Thymus (tissue), 11 donors: ENCODE results near the gene ABCD1. TPM values are rescaled to one million over a fixed set of nuclear protein-coding genes. Genes with fewer than 3 reads are reported as not detected.
"Not testable (repeated sequence)": the region's sequence is repeated elsewhere in the genome, so short reads cannot be mapped to it uniquely, and the experiment has no call there.

ENCODE experiments used
- DNase-seq, 9 donors: peaks; one replicate each; pipeline ENCODE4 v3.0.0-alpha.2; 2013; ENCODE audit warnings: low spot score in 9 of 9, low read depth in 6 of 9, missing footprints in 1 of 9
- H3K27ac ChIP-seq, 2 donors: one replicate each; pipeline ENCODE4 v1.5.1; 2013; ENCODE audit warnings: control low read depth in 1 of 2, low read depth in 1 of 2, low read length in 1 of 2, mild to moderate bottlenecking in 1 of 2, moderate library complexity in 1 of 2
- H3K27me3 ChIP-seq, 2 donors: one replicate each; pipeline ENCODE4 v1.5.1; 2013; ENCODE audit warnings: low read length in 1 of 2; ENCODE audit not compliant: control insufficient read depth in 2 of 2, insufficient read depth in 1 of 2
- H3K36me3 ChIP-seq, 2 donors: one replicate each; pipeline ENCODE4 v1.5.1; 2013; ENCODE audit warnings: low read length in 1 of 2, mild to moderate bottlenecking in 1 of 2, moderate library complexity in 1 of 2; ENCODE audit not compliant: control insufficient read depth in 2 of 2, insufficient read depth in 2 of 2
- H3K4me1 ChIP-seq, 2 donors: one replicate each; pipeline ENCODE4 v1.5.1; 2013; ENCODE audit warnings: low read length in 2 of 2; ENCODE audit not compliant: control insufficient read depth in 2 of 2, insufficient read depth in 2 of 2
- H3K4me3 ChIP-seq, 2 donors: one replicate each; pipeline ENCODE4 v1.5.1; 2013; ENCODE audit warnings: low read length in 2 of 2, control low read depth in 1 of 2, mild to moderate bottlenecking in 1 of 2
- H3K9me3 ChIP-seq, 2 donors: one replicate each; pipeline ENCODE4 v1.5.1; 2013; ENCODE audit warnings: low read length in 1 of 2, mild to moderate bottlenecking in 1 of 2; ENCODE audit not compliant: control insufficient read depth in 2 of 2, insufficient read depth in 1 of 2
- WGBS: extraction: QIAGEN DNeasy Blood & Tissue Kit; methylation state at CpG from one replicate; pipeline ENCODE4 v1.1.7; 2013; 5-methylcytosine and 5-hydroxymethylcytosine counted together
- polyA plus RNA-seq: library from polyadenylated mRNA; stranded (reverse); fragments of 200-250 nt; gene quantifications from one replicate; pipeline ENCODE4 v1.2.3, GENCODE V29; 2013
- total RNA-seq: library from RNA; stranded (reverse); fragments of 120-200 nt; gene quantifications from one replicate; pipeline ENCODE4 v1.2.4, GENCODE V29; 2013
- donor health status: healthy.

ABCD1 gene
- total and polyA plus RNA-seq, 2 donors: 4.7 to 6.8 TPM

GRCh38 chrX:153727123-153727931 is 2.7 kb downstream of the ABCD1 start:
- Histone ChIP-seq H3K4me3 (peak overlapping the region; percentile 25 to 38), H3K4me1 (peaks cover 17 to 40% of the 10 kb centered on the region in 2 donors), H3K36me3 (peaks cover 0 to 8% of the 10 kb centered on the region in 2 donors), H3K9me3 (peaks cover 0 to 5% of the 10 kb centered on the region in 2 donors), H3K27me3 (no peaks in the 10 kb centered on the region), H3K27ac (peak overlapping the region; percentile 36 to 82)
- 65% methylated on average over 23 of the region's 23 CpGs for WGBS
- no peak for DNase-seq

- Histone ChIP-seq H3K27ac (no peak overlapping the region), H3K4me1 (peaks cover 17 to 34% of the 10 kb centered on the region in 2 donors), H3K36me3 (peaks cover 0 to 8% of the 10 kb centered on the region in 2 donors), H3K4me3 (no peak overlapping the region), H3K27me3 (no peaks in the 10 kb centered on the region), H3K9me3 (peaks cover 0 to 5% of the 10 kb centered on the region in 2 donors)
- WGBS: 97% methylated on average over 6 of the region's 6 CpGs
- no peak for DNase-seq
Observed at GRCh38 chrX:153728095-153728494, 3.4 kb downstream of the ABCD1 start.

- no peak for DNase-seq
- peaks cover 0 to 5% of the 10 kb centered on the region in 2 donors for H3K9me3 ChIP-seq
- 97% methylated on average over 23 of the region's 23 CpGs for WGBS
- H3K36me3 ChIP-seq: peaks cover 0 to 10% of the 10 kb centered on the region in 2 donors
- no peak overlapping the region for H3K27ac ChIP-seq
- peaks cover 17 to 33% of the 10 kb centered on the region in 2 donors for H3K4me1 ChIP-seq
- H3K4me3 ChIP-seq: no peak overlapping the region
- no peaks in the 10 kb centered on the region for H3K27me3 ChIP-seq
Observed at GRCh38 chrX:153728951-153729631, 4.4 kb downstream of the ABCD1 start.

- not testable (repeated sequence) for H3K27ac ChIP-seq, DNase-seq, H3K4me3 ChIP-seq, H3K27me3 ChIP-seq, H3K9me3 ChIP-seq
- Histone ChIP-seq H3K4me1 (peaks cover 17 to 30% of the 10 kb centered on the region in 2 donors), H3K36me3 (peaks cover 0 to 10% of the 10 kb centered on the region in 2 donors)
- 99% methylated on average over 23 of the region's 23 CpGs for WGBS
Observed at GRCh38 chrX:153730115-153730514, 5.5 kb downstream of the ABCD1 start.

- Histone ChIP-seq H3K4me1 (peaks cover 6 to 18% of the 10 kb centered on the region in 2 donors), H3K27ac (no peak overlapping the region), H3K27me3 (no peaks in the 10 kb centered on the region), H3K36me3 (peaks cover 0 to 13% of the 10 kb centered on the region in 2 donors), H3K4me3 (no peak overlapping the region), H3K9me3 (peaks cover 0 to 5% of the 10 kb centered on the region in 2 donors)
- DNase-seq: no peak
- WGBS: 79% methylated on average over 6 of the region's 6 CpGs
Observed at GRCh38 chrX:153731117-153731844, 6.6 kb downstream of the ABCD1 start.

GRCh38 chrX:153731845-153732215 is 7.2 kb downstream of the ABCD1 start:
- no peaks in the 10 kb centered on the region for H3K27me3 ChIP-seq
- WGBS: 65% methylated on average over 3 of the region's 3 CpGs
- peaks cover 5 to 13% of the 10 kb centered on the region in 2 donors for H3K4me1 ChIP-seq
- H3K27ac ChIP-seq: no peak overlapping the region
- H3K4me3 ChIP-seq: no peak overlapping the region
- peaks cover 0 to 5% of the 10 kb centered on the region in 2 donors for H3K9me3 ChIP-seq
- peaks cover 0 to 18% of the 10 kb centered on the region in 2 donors for H3K36me3 ChIP-seq
- no peak for DNase-seq

GRCh38 chrX:153732401-153732800 is 7.7 kb downstream of the ABCD1 start:
- Histone ChIP-seq H3K27ac (no peak overlapping the region), H3K4me1 (peaks cover 4 to 7% of the 10 kb centered on the region in 2 donors), H3K9me3 (peaks cover 0 to under 1% of the 10 kb centered on the region in 2 donors), H3K4me3 (no peak overlapping the region), H3K27me3 (no peaks in the 10 kb centered on the region), H3K36me3 (peaks cover 0 to 23% of the 10 kb centered on the region in 2 donors)
- no peak for DNase-seq
- 97% methylated on average over 14 of the region's 14 CpGs for WGBS

- Histone ChIP-seq H3K4me3 (no peak overlapping the region), H3K27me3 (no peaks in the 10 kb centered on the region), H3K27ac (no peak overlapping the region), H3K9me3 (no peaks in the 10 kb centered on the region), H3K4me1 (no peaks in the 10 kb centered on the region), H3K36me3 (peaks cover 0 to 27% of the 10 kb centered on the region in 2 donors)
- DNase-seq: no peak
- 95% methylated on average over 15 of the region's 15 CpGs for WGBS
Observed at GRCh38 chrX:153733651-153734240, 9.1 kb downstream of the ABCD1 start.
